HG03521 (cell line): Measurements from ENCODE around the gene TMEM106A.
A peak's percentile ranks its signal among the peaks of the same experiment; 100 is the strongest.
"Not testable (repeated sequence)": the region's sequence is repeated elsewhere in the genome, so short reads cannot be mapped to it uniquely, and the experiment has no call there.

Experiments
- ATAC-seq: cut with Tn5 transposase; IDR thresholded peaks from one replicate; pipeline ENCODE4 v1.9.1; 2021; ENCODE audit warnings: mild to moderate bottlenecking, moderate library complexity; ENCODE audit not compliant: unreplicated experiment

The TMEM106A gene

DNA sequence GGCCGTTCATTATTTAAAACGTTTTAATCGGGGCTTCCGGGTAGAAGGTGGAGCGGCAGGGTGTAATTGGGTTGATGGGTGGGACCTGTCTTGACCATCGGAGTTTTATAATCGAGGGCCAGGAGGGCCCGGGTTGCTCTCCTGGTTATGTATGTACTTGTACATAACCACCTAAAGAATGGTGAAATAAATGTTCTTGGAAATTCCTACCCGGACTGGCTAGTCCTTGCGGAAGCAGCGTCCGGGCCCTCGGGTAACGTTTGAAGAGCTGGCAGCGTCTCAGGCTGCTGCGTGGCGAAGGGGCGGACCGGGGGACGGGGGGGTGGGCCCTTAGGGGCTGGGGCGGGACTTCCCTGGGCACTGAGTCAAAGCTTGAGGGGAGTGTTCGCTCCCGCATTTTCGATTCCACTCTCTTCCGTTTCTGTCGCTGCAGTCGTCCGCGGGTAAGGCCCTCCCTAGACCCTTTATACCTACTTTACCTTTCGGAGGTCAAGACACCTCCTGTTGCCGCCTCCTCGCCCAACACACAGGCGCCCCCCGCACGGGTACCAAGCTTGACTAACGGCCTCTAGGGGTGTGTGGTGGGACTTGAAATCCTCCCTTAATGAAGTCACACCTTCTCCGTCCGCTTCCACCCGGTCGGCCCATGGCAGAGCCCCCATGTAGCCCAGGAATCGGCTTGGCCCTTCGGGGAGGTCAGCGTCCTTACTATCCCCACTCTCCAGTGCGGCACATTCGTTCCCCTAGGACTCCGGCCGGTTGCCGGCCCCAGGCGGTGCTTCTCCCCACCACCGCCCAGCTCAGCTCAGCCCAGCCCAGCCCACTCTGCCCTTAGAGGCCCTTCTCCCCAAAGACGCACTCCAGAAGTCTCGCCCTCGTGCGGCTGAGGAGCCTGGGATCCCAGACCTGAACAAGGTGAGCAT lies at the start of gene TMEM106A:
Gene TMEM106A (plus strand): TSS at position 396 of the 923 bp plus-strand sequence. CDS start 1,167 bp downstream, outside the sequence.
- peak; percentile 70 for ATAC-seq

- ATAC-seq, result not testable (repeated sequence)
Observed at GRCh38 chr17:43165971-43166370, 45.7 kb upstream of the TMEM106A start.

DNA sequence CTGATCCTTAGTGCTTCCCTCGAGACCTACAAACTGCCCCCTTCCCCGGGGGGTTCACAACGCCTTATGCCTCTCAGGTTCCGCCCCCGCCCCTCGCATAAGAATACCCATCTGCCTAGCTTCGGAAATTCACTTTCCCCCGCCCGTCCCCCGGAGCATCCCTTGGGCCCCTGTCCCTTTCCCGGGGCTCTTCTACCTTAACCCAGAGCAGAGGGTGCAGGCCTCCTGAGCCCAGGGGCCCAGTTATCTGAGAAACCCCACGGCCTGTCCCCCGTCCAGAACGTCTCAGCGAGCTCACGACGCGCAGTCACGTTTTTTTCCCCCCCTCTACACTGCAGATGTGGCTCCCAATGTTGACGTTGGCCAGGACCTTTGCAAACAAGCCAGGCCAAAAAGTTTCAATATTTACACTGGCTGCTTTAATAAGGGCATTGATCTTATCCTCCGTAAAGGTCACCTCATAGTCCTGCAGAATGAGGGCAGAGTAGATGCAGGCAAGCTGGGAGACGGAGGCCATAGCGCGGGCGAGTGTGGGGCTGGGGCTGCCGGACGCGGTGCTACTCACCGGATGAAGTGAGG lies 42.0 kb upstream of the TMEM106A start:
- peak; percentile 25 for ATAC-seq

DNA sequence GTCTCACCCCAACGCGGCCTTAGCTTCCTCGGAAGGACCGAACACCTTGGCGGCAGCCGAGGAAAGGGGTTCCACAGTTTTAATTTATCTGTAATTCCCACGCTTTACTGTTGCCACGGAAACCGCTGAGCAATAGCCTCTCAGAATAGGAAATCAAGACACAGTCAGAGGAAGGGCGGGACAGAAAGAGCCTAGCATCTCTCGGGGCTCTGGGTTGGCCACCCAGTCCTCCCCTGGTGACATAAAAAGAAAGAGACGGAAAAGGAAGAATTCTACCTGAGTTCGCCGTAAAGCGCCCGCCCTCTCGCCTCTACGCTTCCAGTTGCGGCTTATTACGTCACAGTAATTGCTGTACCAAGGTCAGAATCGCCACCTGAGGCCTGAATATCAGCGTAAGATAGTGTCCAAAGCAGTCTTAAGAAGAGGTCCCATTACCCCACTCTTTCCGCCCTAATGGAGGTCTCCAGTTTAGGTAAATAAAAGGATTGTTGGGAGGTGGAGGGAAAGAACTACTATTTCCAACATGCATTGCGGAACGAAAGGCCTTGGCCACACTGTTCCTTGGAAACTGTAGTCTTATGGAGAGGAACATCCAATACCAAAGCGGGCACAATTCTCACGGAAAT lies 41.4 kb upstream of the TMEM106A start:
- peak; percentile 72 for ATAC-seq

DNA sequence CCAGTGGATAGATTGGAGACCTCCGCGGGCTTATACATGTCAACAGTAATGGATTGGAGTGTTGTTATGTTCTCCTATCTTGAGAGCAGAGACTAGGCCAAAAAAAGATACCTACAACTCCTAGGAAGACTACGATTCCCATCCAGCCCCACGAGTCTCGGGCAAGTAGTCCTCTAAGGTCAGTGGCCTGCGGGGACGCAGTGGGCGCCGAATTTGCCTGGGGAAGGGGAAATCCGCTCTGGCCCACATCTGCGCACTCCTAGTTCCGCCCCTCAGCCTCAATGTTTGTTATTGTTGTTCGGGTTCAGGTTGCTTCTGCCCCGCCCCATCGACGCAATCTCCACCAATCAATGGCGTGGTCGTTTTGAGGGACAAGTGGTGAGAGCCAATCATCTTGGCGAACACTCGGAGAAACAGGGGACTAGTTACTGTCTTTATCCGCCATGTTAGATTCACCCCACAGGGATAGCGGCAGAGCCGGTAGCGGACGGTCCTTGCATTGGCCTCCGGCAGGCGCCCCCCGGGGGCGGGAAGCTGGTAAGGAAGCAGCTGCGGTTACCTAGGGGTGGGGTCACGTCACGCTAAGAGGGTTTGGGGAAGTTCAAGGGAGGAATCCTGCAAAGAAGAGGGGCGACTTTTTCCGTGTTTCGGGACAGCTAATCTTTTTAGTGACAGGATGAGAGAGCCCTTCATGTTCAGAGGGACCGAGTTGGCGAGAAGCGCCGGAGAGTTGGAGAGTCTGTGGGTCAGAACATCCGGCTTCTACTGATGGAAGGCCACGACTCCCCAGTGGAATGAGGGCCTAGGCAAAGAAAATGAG lies 40.7 kb upstream of the TMEM106A start, which contains the start of gene NBR1:
Gene NBR1 (plus strand): TSS at position 449 of the 820 bp plus-strand sequence. CDS start 4,586 bp downstream, outside the sequence.
- peak; percentile 74 for ATAC-seq

DNA sequence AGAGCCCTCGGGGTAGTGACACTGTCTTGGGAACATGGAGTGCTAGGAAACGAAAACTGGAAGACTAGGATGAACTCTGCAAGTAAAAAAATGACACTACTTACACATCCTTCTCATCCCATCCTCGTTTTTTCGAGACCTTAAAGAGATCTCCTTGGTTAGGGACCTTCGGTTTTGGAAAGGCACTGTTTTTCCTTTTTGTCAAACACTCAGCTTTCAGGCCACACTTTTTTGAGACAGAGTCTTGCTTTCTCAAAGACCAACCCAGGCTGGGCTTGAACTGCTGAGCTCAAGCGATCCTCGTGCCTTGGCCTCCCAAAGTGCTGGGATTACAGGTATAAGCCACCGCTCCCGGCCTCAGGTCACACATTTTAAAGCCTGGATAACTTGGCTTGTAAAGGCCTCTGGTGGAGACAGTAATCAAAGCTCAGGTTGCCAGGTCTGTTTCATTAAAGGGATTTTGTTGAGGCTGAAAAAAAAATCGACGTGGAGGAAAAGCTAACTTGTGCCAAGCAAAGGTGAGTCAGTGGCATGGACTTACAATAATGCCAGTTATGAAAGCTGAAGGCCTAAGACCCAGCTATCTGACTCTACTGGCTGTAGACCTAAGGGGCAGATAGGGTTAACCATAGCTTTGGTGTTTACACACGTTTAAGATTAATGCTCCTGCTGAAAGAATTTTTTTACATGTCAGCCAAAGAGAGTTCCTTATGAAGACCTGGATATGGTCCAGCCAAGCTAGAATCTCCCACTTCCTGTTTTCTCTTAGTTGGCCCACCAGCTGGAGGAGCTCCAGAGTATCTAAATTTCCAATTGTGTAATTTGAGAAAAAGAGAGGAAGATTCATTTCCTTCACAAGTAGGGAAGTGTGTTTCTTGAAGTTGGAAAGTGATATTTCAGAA lies 39.8 kb upstream of the TMEM106A start:
- ATAC-seq, result no peak

DNA sequence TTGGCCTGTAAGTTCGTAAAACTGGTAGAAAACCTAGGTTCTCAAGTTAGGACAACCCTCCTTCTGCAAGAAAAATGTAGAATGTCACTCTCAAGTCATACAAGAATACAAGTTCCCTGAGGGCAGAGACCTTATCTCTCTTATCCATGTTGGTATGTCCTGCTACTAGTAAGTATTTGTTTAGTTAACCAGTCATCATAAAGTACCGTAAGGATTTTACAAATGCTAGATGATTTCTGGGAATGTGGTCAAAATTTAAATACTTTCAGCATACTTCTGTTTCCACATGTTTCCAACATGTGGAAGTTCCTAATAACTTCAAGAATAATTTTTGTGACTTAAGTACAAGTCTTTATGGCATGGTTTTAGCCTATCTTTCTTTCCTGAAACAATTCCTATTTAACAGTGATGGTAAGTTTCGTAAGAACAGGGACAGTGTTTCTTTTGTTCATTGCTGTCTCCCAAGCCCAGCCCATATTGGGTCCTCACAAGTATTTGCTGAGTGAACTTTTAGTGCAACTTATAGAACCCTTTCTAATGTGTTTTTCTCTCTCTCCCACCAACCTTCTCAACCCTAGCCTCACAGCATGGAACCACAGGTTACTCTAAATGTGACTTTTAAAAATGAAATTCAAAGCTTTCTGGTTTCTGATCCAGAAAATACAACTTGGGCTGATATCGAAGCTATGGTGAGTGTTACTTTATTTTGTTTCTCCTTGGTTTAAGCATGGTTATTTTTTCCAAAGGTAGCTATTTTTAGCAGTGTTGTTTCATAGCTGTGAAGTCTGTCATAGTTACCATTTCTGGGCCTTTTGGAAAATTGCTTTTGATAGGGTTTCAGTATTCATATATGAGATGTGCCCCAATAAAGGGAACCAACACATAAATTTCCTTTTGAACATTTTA lies 36.2 kb upstream of the TMEM106A start:
- no peak for ATAC-seq

- no peak for ATAC-seq
Observed at GRCh38 chr17:43176119-43176570, 35.5 kb upstream of the TMEM106A start.

DNA sequence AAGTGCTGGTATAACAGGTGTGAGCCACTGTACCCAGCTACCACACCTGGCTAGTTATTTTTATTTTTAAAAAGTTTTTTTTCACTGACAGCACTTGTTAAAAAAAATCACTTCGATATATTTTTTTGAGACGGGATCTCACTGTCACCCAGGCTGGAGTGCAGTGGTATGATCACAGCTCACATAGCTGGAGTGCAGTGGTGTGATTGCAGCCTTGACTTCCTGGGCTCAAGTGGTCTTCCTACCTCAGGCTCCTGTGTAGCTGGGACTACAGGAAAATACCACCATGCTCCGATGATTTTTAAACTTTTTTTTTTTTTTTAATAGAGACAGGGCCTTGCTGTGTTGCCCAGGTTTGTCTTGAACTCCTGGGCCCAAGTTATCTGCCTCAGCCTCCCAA lies 27.8 kb upstream of the TMEM106A start:
- ATAC-seq, result no peak

DNA sequence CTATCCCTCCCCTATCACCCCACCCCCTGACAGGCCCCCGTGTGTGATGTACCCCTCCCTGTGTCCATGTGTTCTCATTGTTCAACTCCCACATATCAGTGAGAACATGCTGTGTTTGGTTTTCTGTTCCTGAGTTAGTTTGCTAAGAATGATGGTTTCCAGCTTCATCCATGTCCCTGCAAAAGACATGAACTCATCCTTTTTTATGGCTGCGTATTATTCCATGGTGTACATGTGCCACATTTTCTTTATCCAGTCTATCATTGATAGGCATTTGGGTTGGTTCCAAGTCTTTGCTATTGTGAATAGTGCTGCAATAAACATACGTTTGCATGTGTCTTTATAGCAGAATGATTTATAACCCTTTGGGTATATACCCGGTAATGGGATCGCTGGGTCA lies 25.0 kb upstream of the TMEM106A start:
- ATAC-seq, result not testable (repeated sequence)

GRCh38 chr17:43193251-43193650 lies 18.4 kb upstream of the TMEM106A start:
- no peak for ATAC-seq

DNA sequence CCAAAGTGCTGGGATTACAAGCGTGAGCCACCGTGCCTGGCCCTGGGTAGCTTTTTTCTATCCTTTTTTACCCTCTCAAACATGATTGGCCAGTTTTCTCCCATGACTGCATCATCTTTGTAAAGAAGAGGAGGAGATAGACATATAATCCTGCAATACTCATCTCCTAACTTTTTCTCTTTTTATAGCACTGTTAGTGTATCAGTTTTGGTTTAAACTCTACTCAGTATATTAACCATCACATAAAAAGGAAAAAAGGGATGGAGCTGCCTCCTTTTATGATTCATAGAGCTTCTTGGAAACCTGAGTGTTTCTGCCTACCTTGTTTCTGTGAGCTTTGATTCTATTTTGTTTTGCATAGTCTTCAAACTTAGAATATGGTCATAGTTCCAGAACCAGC lies 12.0 kb upstream of the TMEM106A start:
- ATAC-seq, result no peak

DNA sequence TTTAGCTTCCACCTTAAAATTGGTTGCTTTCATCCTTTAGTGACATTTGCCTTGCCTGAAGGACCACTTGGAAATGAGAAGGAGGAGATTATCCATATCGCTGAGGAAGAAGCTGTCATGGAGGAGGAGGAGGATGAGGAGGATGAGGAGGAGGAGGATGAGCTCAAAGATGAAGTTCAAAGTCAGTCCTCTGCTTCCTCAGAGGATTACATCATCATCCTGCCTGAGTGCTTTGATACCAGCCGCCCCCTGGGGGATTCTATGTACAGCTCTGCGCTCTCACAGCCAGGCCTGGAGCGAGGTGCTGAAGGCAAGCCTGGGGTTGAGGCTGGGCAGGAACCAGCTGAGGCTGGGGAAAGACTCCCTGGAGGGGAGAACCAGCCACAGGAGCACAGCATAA lies 11.5 kb upstream of the TMEM106A start:
- ATAC-seq, result no peak

GRCh38 chr17:43203013-43203412 lies 8.7 kb upstream of the TMEM106A start:
- ATAC-seq, result not testable (repeated sequence)

- no peak for ATAC-seq
Observed at GRCh38 chr17:43210576-43210975, 1.1 kb upstream of the TMEM106A start.

DNA sequence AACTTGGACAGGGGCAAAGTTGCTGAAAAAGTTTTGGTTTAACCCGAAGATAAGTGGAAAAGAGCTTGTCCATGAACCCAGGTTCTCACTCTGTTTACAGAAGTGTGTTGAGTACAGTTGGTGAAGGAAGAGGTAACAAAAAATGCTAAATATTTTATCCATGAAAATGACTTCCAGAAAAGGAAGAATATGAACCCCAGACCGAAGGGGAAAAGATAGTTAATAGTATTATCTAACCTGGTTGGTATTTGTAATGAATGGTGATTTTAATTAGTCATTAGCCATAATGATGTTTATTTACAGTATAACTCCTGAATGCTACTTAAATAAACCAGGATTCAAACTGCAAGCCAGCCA lies 574 bp upstream of the TMEM106A start:
- ATAC-seq, result no peak

- no peak for ATAC-seq
Observed at GRCh38 chr17:43212641-43213490, 1.2 kb downstream of the TMEM106A start.

- no peak for ATAC-seq
Observed at GRCh38 chr17:43213545-43213944, 1.9 kb downstream of the TMEM106A start.
